ENCODE data around the gene ROBO2.

Gene ROBO2

GRCh38 chr3:77524946-77525682 lies 485.2 kb downstream of the ROBO2 start:
- DNase-seq: no peak

GRCh38 chr3:77526573-77527113 lies 486.7 kb downstream of the ROBO2 start:
- DNase-seq: no peak

GRCh38 chr3:77529522-77529921 lies 489.6 kb downstream of the ROBO2 start:
- DNase-seq: no peak

DNA sequence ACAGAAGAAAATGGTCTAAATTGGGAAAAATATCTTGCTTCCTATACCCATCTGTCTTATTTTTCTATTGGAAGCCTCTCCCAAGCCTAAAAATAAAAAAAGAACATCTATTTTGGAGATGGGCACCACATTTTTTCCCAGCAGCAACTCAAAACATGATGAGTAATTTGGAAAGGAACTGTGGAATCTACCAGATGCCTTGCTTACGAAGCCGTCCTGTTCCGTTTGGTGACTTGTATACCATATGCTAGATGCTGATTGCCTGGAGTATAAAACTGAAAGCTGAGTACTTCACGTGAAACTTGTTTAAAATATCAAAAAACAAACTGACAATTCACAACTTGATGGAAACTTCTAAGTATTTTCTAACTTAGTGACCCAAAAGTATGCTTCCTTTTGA lies 491.0 kb downstream of the ROBO2 start:
- DNase-seq: no peak

DNA sequence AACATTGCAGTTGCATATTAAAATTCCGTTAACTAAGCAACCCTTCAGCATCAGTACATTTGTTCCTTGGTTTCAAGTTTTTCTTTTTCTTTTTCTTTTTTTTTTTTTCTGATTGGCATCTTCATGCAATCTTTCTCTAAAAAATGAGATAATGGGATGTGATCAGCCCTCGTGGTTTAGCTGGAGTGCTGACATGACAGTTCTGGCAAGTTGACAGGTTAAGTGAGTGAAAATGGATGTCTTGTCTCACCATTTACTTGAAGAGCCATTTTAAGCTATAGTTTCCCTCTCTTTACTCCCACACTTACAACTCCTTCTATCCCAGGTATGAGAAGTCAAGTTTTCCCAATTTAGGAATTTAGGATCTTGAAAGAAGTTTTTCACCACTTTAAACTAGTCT lies 495.2 kb downstream of the ROBO2 start:
- no peak for DNase-seq

DNA sequence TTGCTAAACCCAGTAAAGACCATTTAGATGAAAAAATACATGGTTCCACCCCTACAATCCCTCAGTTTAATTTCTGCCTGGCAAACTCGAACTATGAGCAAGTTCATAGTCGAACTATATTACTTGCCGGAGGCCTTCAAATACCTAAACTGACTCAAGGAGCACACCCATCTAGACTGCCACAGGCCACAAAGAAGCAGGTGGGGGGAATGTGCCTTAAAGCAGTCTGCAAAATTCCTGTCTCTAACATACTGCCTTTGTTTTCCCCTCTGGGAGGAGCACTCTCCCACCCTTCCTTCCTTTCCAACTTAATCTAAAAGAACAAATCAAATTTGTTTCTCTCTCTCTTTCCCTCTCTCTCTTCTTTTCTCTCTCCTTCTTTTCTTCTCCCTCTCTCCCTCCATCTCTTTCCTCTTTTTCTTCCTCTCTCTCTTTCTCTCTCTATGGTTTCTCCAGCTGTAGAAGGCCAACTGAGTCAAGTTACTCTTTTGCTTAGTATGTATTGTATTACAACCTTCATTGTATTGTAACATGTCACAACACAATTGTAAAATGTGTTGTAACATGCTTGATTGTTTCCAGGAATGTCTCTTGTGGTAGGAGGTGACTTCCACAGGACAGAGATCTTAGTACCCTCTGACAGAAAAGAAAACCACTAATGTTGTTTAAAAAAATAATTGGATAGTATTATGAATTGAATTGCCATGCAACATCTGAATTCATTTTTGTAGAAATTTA lies 496.3 kb downstream of the ROBO2 start:
- no peak for DNase-seq

DNA sequence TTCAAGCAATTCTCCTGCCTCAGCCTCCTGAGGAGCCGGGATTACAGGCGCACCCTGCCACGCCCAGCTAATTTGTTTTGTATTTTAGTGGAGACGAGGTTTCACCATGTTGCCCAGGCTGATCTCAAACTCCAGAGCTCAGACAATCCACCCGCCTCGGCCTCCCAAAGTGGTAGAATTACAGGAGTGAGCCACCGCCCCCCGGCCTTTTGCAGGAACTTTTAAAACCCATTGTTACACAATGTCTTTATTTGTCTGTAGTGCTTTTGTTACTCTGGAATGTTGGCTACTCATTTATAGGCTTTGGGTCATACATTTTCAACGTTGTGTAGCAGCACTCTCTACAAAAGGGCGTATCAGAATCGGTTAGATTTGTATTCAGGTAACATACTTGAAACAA lies 499.1 kb downstream of the ROBO2 start:
- no peak for DNase-seq

GRCh38 chr3:77539677-77540076 lies 499.8 kb downstream of the ROBO2 start:
- DNase-seq: no peak

- no peak for DNase-seq
Observed at GRCh38 chr3:77541203-77541922, 501.5 kb downstream of the ROBO2 start.

DNA sequence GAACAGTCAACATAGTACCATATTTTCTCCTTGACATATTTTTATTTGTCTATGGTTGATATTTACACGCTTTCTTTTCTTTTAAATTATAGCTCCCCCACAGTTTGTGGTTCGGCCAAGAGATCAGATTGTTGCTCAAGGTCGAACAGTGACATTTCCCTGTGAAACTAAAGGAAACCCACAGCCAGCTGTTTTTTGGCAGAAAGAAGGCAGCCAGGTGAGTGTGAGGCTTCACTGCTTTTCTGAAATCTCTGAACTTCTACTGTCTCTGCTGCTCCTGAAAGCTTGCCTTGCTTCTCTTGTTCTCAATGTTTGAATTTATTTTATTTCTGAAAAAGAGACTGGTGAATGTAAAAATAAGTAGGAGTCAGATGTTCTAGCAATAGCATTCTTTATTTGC lies 506.3 kb downstream of the ROBO2 start:
- no peak for DNase-seq

- no peak for DNase-seq
Observed at GRCh38 chr3:77549034-77549433, 509.1 kb downstream of the ROBO2 start.

- no peak for DNase-seq
Observed at GRCh38 chr3:77553240-77553639, 513.3 kb downstream of the ROBO2 start.

DNA sequence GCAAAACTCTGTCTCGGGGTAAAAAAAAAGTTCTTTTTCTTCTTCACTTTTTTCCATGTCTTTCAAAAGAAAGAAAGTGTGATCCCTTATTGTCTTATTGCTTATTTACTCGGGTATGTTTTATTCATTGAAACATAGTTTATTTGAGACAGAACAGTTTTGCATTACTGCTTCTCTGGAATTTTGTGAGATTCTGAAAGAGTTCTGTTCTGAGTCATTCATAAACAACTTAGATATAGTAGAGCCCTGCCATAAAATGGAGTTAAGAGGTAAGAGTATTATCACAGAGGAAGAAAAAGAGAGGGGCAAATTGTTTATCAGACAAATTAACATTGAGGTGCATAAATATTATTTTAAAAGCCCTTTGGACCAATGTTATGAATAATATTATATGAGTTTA lies 522.2 kb downstream of the ROBO2 start:
- DNase-seq: no peak

DNA sequence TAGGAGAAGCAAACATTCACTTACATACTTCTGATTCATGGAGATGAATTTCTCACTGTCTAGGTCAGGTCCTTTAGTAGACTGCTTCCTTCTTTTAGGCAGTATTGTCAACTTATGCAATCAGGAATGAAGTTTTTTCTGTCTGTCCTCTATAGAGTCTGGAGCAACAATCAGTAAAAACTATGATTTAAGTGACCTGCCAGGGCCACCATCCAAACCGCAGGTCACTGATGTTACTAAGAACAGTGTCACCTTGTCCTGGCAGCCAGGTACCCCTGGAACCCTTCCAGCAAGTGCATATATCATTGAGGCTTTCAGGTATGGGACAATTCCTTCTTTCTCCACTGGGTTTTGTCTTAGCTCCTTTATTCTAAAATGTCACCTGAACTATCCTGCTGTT lies 523.1 kb downstream of the ROBO2 start:
- DNase-seq: no peak

DNA sequence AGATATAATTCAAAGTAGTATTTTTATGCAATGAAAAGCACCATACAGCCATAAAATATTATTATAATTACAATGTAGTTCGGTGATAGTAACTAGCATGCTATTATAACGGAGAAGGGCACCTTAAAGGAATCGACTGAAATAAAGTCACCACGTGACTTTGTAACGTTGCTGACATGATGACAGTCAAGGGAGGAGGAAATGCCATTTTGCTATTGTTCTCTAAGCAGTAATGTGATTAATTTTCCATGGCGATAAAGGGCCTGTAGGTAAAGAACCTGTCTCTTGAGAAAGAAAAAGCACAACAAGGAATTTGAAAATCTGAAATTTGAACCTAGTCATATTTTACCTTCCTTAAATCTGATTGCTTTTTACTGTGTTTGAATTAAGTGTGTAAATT lies 526.2 kb downstream of the ROBO2 start:
- no peak for DNase-seq

- no peak for DNase-seq
Observed at GRCh38 chr3:77571971-77572715, 532.2 kb downstream of the ROBO2 start.

DNA sequence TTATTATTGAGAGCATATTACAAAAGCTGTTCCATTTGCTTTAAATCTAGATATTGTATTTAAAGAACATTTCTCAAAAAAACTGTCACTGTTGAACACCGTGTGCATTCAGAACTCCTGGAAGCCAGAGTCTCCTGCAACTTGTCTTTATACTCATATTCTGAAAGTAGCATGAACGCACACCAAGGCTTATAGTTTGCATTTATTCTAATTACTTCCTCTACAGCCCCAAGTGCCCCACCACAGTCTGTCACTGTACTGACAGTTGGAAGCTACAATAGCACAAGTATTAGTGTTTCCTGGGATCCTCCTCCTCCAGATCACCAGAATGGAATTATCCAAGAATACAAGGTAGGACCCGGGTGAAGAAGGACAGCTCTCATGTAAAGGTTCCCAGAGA lies 537.4 kb downstream of the ROBO2 start:
- DNase-seq: no peak

- no peak for DNase-seq
Observed at GRCh38 chr3:77586216-77586615, 546.3 kb downstream of the ROBO2 start.

GRCh38 chr3:77588863-77589262 lies 549.0 kb downstream of the ROBO2 start:
- DNase-seq: no peak

GRCh38 chr3:77590191-77590590 lies 550.3 kb downstream of the ROBO2 start:
- DNase-seq: no peak

DNA sequence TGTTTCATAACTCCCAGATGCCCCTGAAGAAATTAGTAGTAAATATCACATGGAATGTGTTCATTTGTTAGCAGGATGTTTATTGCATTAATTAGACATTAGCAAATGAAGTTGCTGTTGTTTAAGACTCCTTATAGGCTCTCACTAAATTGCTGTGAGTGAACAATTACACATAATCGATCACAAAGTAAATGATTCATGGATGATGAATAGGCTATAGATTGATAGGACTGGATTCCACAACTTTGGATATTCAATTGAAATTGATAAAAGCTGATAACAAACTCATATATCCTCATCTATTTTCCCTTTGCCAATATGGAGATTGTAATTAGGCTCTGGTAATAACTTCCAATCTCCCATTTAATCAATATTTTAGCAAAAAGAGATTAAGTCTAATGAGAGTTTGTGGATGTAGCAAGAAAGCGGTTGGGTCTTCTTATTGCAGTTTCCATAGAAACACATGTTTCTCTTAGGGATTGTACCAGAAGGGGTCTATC lies 555.5 kb downstream of the ROBO2 start:
- no peak for DNase-seq

- DNase-seq: no peak
Observed at GRCh38 chr3:77599948-77600347, 560.0 kb downstream of the ROBO2 start.
